Umbilical cord (tissue), 2 donors: ENCODE data around the gene PSMB2. TPM values are rescaled to one million over a fixed set of nuclear protein-coding genes. Genes with fewer than 3 reads are reported as not detected.
A peak's percentile ranks its signal among the peaks of the same experiment; 100 is the strongest.

Source experiments
- DNase-seq: peaks from one replicate; pipeline ENCODE4 v3.0.0-alpha.2; 2015; ENCODE audit warnings: low spot score
- total RNA-seq: library from RNA; depleted of rRNA; stranded (reverse); fragments of >200 nt; gene quantifications from one replicate; pipeline ENCODE4 v1.2.3, GENCODE V29; 2014; ENCODE audit warnings: low replicate concordance; ENCODE audit not compliant: insufficient read depth

Gene PSMB2
- total RNA-seq, 1 donor from 2014 or later: 14.4 TPM

DNA sequence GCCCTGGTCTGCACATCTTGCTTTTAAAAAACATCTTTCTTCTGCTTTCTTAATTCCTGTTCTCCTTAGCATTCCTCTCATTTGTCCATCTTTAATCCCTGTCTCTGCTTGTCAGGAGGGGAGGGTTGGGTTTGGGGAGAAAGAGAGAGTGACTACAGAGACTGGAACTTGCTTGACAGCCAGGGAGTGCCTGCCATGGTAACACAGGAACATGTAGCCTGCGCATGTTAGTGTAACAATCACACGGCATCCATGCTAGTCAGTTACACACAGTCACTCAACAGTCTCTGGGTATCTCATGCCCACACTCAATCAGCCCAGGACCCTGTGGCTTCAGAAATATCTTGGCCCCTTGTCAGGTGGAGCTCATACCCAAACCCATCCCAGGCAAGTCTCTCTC, 69.0 kb downstream of the PSMB2 start:
- DNase-seq: no peak

DNA sequence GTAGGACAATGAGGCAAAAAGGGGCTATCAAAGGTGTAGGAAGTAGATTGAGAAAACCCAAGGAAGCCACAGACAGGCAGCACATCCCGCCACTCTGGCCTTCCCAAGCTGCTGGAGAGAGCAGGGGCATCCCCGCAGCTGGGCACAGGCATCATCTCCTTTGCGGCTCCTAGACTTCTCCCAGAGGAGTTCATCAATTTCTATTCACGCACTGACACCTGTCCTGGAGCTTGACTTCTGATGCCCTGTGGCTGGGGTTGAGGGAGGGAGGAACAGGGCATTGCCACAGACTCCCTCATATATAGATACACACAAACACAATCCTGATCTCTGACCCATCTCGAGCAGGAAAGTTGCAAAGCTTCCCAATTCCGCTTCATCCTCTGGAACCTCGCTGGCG, 70.1 kb downstream of the PSMB2 start:
- no peak for DNase-seq

GRCh38 chr1:35570589-35571137, 70.7 kb downstream of the PSMB2 start:
- DNase-seq: peak; percentile 20

DNA sequence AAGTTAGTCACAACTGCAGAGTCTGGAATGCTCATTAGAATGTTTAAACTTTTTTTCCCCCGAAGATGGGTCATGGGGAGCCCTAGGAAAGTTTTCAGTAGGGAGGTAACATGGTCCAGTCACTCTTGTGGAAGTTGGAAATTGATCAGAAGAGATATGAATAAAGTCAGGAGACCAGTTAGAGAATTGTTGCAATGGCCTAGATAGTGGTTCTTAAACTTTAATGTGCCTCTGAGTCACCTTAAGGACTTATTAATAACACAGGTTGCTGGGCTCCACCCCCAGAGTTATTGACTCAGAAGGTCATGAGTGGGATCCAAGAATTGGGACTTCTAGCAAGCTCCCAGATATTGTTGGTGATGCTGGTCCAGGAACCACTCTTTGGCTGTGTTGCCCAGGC, 71.4 kb downstream of the PSMB2 start:
- DNase-seq: no peak

- peak; percentile 81 for DNase-seq
Measured at GRCh38 chr1:35568975-35569395, 72.3 kb downstream of the PSMB2 start.

DNA sequence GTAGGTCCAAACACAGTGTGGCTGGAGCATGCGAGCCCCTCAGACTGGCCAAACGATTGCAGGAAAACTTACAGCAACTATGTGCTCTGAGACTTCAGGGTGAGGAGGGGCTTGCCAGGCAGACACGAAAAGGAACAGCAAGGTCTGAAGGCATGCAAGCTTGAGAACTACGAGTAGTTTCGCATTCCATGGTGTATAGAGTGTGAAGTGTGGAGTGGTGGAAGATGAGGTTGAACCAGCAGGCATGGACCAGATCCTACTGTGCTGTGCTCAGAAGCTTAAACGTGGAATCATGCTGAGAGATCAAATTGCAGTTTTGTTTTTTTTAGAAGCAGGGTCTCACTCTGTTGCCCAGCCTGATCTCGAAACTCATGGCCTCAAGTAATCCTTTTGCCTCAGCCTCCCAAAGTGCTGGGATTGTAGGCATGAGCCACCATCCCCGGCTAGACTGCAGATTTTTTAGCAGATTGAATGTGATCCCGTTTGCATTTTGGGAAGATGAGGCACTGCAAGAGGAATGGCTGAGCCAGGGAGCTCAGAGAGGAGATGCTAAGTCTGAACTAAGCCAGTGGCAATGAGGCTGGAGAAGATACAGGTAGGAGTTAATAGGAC, 73.3 kb downstream of the PSMB2 start:
- DNase-seq: no peak

DNA sequence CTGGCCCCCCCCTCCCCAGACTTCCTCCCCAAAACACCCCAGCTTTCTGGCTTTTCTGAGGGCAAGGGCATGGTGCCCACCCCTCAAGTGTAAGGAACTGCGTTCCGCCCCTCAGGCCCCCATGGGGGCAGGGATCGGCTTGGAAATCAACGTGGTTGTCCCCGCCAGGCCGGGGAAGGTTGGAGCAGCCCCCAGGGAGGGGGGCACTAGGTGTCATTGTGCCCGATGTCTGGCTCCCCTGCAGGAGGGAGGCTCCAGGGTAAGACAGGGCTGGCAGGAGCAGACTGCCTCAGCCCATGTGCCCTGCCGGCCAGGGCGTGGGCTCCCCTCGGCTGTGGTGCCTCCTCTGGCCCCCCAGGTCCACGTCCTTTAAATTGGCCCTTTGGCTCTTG, 75.6 kb downstream of the PSMB2 start:
- no peak for DNase-seq

- DNase-seq: no peak
Measured at GRCh38 chr1:35564884-35565741, 76.2 kb downstream of the PSMB2 start.

GRCh38 chr1:35564037-35564883, 77.1 kb downstream of the PSMB2 start:
- DNase-seq: peak; percentile 62

GRCh38 chr1:35563166-35563565, 78.2 kb downstream of the PSMB2 start:
- DNase-seq: no peak

GRCh38 chr1:35561972-35562680, 79.2 kb downstream of the PSMB2 start:
- no peak for DNase-seq

- no peak for DNase-seq
Measured at GRCh38 chr1:35561297-35561971, 79.9 kb downstream of the PSMB2 start.

DNA sequence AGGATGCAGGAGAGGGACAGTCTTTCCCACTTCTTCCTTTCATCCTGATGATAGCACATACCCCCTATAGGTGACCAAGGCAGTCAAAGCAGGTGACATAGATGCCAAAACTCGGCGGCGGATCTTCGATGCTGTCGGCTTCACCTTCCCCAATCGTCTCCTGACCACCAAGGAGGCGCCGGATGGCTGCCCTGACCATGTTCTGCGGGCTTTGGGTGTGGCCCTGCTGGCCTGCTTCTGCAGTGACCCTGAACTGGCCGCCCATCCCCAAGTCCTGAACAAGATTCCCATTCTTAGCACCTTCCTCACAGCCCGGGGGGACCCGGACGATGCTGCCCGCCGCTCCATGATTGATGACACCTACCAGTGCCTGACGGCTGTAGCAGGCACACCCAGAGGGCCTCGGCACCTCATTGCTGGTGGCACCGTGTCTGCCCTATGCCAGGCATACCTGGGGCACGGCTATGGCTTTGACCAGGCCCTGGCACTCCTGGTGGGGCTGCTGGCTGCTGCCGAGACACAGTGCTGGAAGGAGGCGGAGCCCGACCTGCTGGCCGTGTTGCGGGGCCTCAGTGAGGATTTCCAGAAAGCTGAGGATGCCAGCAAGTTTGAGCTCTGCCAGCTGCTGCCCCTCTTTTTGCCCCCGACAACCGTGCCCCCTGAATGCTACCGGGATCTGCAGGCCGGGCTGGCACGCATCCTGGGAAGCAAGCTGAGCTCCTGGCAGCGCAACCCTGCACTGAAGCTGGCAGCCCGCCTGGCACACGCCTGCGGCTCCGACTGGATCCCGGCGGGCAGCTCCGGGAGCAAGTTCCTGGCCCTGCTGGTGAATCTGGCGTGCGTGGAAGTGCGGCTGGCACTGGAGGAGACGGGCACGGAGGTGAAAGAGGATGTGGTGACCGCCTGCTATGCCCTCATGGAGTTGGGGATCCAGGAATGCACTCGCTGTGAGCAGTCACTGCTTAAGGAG, 80.8 kb downstream of the PSMB2 start:
- no peak for DNase-seq

GRCh38 chr1:35559317-35559944, 81.9 kb downstream of the PSMB2 start:
- DNase-seq: no peak

GRCh38 chr1:35558374-35559316, 82.7 kb downstream of the PSMB2 start:
- DNase-seq: peak; percentile 55

- DNase-seq: peak; percentile 99
Measured at GRCh38 chr1:35557611-35558373, 83.5 kb downstream of the PSMB2 start, which contains the start of gene NCDN. Gene NCDN (plus strand): TSS chr1:35557799. CDS start chr1:35558191, 392 bp downstream.

DNA sequence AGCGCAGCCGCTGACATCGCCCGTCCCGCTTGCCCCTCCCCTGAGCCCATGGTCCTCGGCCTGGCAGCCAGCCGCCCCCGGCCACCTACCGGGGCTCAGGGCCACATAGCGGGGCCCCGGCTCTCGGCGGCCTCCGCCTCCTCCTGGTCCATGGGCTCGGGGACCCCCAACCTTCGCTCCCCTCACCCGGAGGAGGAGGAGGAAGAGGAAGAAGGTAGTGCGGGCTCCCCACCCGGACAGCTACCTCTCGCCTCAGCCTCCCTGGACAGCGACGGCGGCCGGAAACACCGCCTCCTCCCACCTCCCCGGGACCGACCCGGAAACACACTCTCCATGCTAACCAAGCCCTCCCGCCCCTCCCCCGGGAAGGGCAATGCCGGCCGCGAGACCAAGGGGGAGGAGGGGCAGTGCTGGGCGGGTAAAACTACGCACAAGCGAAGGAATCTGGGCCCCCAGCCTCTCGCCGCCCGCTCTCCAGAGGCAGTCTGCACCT, 84.2 kb downstream of the PSMB2 start, which contains the start of gene KIAA0319L:
Gene KIAA0319L (minus strand): TSS at position 286 of the 493 bp plus-strand sequence. CDS start 2,912 bp downstream, outside the sequence.
- no peak for DNase-seq
